Lower leg skin (tissue), 4 donors: ENCODE measurements around the gene VAV2. TPM values are rescaled to one million over a fixed set of nuclear protein-coding genes. Genes with fewer than 3 reads are reported as not detected.

Experiments used
- DNase-seq, 2 donors: peaks; one replicate each; pipeline ENCODE4 v3.0.0-alpha.2; 2019; ENCODE audit warnings: low spot score in 2 of 2
- H3K4me3 ChIP-seq: fragments of 200-600 bp; sonication (generic); 2 replicates; pipeline ENCODE4 v1.5.1; 2017; ENCODE audit warnings: mild to moderate bottlenecking, low read depth; ENCODE audit not compliant: poor library complexity, severe bottlenecking
- CTCF ChIP-seq, 3 donors: fragments of 450-650 bp; IDR thresholded peaks; one replicate each; pipeline ENCODE4 v1.5.1; 2016; ENCODE audit warnings: antibody characterized with exemption in 3 of 3, mild to moderate bottlenecking in 3 of 3, moderate library complexity in 2 of 3
- POLR2A ChIP-seq, 2 donors: fragments of 450-650 bp; IDR thresholded peaks; one replicate each; pipeline ENCODE4 v1.6.1; 2016 to 2017; ENCODE audit warnings: antibody characterized with exemption in 2 of 2, mild to moderate bottlenecking in 1 of 2, moderate library complexity in 1 of 2
- WGBS, 2 donors: methylation state at CpG; one replicate each; pipeline ENCODE4 v1.1.5; 2018; 5-methylcytosine and 5-hydroxymethylcytosine counted together
- intact Hi-C: fragments of 100-400 bp; cut with DNase I; formaldehyde crosslinking; loops from one replicate; pipeline ENCODE4 v1.15.0; 2023; ENCODE audit warnings: low total_unique reads
- total RNA-seq, 4 donors: library from RNA; depleted of rRNA; stranded (reverse); fragments of >200 nt; gene quantifications; one replicate each; pipeline ENCODE4 v1.1.0, GENCODE V29; 2016

The VAV2 gene
- total RNA-seq, 4 donors from 2014 or later = 6.8 to 9.1 (median 7.5) TPM

GRCh38 chr9:133862585-133863256 lies 129.4 kb downstream of the VAV2 start:
- TF ChIP-seq POLR2A (IDR thresholded peaks at IDR 0.05) (no peak), CTCF (IDR thresholded peaks at IDR 0.05) (no peak)
- DNase-seq = peak in 1 of 2 donors; percentile 51
- 77% methylated on average over 24 to 28 of the region's 28 CpGs for WGBS, 2 donors
- no peak overlapping the region for H3K4me3 ChIP-seq
- intact Hi-C loops = no loop called here

GRCh38 chr9:133861692-133862091 lies 130.4 kb downstream of the VAV2 start:
- intact Hi-C loops = no loop called here
- 85 to 97% methylated on average over 5 of the region's 5 CpGs for WGBS, 2 donors
- DNase-seq = no peak
- TF ChIP-seq CTCF (IDR thresholded peaks at IDR 0.05) = no peak
- no peak for TF ChIP-seq POLR2A (IDR thresholded peaks at IDR 0.05)
- no peak overlapping the region for H3K4me3 ChIP-seq

- TF ChIP-seq POLR2A (IDR thresholded peaks at IDR 0.05) (no peak), CTCF (IDR thresholded peaks at IDR 0.05) (no peak)
- no peak for DNase-seq
- intact Hi-C loops = no loop called here
- WGBS, 2 donors = 82% methylated on average over 20 of the region's 20 CpGs
- no peak overlapping the region for H3K4me3 ChIP-seq
These were observed 131.0 kb downstream of the VAV2 start for GRCh38 chr9:133861086-133861485.

- TF ChIP-seq CTCF (IDR thresholded peaks at IDR 0.05) (no peak), POLR2A (IDR thresholded peaks at IDR 0.05) (no peak)
- no peak overlapping the region for H3K4me3 ChIP-seq
- WGBS, 2 donors = 88 to 93% methylated on average over 5 to 11 of the region's 11 CpGs
- no peak for DNase-seq
- intact Hi-C loops = no loop called here
These were observed 133.4 kb downstream of the VAV2 start for GRCh38 chr9:133858771-133859170.

- TF ChIP-seq POLR2A (IDR thresholded peaks at IDR 0.05) (no peak), CTCF (IDR thresholded peaks at IDR 0.05) (no peak)
- H3K4me3 ChIP-seq = no peak overlapping the region
- no peak for DNase-seq
- intact Hi-C loops = no loop called here
- WGBS, 2 donors = 94 to 97% methylated on average over 9 of the region's 9 CpGs
These were observed 134.5 kb downstream of the VAV2 start for GRCh38 chr9:133857639-133858038.

- H3K4me3 ChIP-seq = no peak overlapping the region
- TF ChIP-seq CTCF (IDR thresholded peaks at IDR 0.05) = no peak
- TF ChIP-seq POLR2A (IDR thresholded peaks at IDR 0.05) = no peak
- WGBS, 2 donors = 87 to 96% methylated on average over 12 of the region's 12 CpGs
- DNase-seq = no peak
- intact Hi-C loops = no loop called here
These were observed 135.3 kb downstream of the VAV2 start for GRCh38 chr9:133856798-133857197.
